Activated gamma-delta T cell treated with anti-CD3 and anti-CD28 coated beads, Interleukin-2, amount 50 U/mL, for 16 hours (primary cell): ENCODE data around the gene ASB1.
"Not testable (repeated sequence)": the region's sequence is repeated elsewhere in the genome, so short reads cannot be mapped to it uniquely, and the experiment has no call there.

ENCODE experiments used
- DNase-seq: peaks from one replicate; pipeline ENCODE4 v3.0.0-alpha.2; 2020; ENCODE audit warnings: low read depth

The ASB1 gene

DNA sequence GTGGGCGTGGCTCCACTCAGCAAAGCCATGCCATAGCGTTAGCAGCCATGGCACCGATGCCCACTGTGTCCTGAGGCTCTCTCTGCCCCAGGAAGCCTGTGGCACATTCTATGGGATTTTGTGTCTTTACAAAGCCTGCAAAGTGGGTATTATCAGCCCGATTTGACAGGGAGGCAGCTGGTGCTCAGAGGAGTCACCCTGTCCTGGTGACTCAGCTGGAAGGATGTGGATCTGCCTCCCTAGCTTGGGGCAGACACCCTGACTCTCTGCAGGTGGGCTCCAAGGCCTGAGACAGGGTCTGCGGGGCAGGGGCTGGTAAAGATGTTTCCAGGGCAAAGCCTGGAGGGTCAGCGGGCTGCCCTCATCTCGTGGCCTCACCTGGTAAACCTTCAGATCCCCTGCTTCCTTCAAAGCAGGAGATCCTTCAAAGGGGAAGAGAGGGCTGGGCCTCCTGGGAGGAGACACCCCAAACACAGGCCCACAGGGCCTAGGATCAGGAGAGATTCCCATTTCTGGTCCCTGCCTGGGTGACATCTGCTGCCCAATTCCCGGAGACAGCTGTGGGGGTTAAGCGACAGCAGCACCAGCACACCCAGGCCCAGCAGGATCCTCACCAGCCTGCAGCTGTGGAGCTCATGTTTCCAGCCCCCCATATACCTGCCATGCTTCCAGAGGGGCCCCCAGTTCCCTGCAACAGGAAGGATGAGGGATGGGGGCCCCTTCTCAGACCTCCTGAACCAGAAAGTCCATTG is 3.0 kb upstream of the ASB1 start:
- DNase-seq = no peak

DNA sequence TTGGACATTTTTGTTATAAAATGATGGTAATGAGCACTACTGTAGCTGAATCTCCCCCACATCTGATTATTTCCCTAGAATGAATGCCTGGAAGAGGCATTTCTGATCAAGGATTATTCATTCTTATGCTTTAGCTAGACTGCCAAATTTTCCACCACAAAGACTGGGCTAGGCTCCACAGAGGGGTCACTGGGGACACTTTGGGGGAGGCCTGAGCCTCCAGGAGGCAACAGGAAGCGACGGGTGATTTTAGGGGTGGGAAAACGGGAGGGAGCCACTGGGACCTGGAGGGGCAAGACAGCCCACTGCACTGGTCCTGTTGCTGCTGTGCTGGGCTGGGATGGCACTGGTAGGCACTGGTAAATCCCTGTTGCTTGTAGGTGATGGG is 2.4 kb upstream of the ASB1 start:
- no peak for DNase-seq

DNA sequence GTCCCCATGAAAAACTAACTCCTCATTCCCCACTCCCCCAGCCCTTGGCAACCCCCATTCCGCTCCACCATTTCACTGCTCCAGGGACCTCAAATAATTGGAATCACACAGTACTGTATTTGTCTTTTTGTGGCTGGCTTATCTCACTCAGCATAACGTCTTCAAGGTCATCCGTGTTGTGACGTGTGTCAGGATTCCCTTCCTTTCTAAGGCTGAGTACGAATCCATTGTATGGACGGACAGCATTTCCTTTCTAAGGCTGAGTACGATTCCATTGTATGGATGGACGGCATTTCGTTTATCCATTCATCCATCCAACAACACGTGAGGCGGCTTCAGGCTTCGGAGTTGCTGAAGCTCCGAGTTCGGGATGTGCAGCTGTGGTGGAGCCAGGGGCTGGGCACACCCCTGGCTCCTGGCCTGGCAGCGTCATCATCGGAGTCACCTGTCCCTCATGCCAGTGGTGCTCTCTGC is 1.2 kb upstream of the ASB1 start:
- no peak for DNase-seq

DNA sequence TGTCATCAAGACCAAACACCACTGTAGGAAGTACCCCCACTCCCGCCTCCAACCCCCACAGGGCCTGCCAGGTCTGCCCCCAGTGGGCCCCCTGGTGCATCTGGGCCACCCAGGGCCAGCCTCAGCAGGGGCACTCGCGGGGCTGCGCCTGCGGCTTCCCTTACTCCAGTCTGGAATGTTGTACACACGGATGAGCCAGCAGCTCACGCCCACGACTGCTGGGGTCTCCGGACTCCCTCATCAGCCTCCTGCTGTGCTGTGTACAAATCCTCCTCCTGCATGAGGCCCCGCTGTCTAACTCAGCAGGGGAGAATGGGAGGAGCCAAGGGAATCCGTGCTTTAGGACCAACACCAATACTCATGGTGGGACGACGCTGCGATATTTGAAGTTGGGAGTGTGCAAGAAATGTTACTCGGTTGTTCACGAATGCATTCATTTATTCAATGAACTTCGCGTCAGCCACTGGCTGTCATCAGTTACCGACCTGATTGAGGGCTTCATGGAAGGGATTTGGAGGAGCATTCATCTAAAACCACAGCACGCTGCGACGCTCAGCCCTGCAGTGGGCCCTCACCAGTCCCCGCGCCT is 654 bp upstream of the ASB1 start:
- DNase-seq = no peak

DNA sequence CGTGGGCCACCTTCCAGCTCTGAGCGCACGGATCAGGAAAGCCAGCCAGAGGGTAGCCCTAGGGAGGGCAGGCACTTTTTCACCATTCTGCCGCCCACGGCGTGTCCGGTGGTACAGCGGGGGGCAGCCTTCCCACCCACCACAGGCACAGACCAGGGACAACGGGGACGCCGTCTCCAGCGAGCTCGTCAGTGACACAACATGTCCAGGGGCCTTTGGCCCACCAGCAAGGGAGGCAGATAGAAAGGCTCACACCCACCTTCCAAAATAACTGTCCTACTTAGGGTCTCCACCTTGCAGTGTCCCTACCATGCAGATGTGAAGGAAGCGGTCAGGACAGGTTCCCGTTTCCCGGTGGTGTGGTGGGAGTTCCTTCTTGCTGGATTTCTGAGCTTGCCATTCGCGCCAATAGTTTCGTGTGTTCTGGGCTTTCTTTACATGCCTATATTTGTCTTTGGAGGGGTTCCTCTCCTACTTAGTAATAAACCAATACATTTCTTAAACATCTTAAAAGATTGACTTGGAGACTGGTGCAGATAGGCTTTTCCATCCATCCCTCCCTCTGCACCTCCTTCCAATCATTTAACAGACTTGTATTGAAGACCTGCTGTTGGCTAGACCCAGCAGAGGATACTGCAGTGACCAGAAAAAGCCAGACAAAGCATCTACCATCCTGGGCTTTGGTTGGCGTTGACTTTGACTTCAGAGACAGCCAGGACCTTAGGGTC is 872 bp downstream of the ASB1 start:
- no peak for DNase-seq

DNA sequence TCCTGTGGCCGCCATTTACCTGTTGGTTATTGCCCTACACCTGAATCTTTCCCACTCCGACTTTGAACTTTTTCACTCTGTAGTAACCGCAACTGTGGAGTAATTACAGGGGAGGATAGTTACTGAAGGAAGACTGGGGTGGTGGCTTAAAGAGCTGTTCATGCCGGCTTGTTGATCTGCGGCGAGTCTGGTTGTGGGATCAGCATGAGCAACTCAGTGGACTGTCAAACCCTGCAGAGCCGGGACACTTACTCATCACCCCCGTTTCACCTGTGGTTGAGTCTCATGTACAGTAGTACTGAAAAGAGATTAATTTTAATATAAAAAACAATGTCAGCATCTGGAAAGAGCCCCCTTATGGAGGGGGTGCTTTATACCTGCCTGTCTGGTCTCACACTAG is 2.1 kb downstream of the ASB1 start:
- no peak for DNase-seq

DNA sequence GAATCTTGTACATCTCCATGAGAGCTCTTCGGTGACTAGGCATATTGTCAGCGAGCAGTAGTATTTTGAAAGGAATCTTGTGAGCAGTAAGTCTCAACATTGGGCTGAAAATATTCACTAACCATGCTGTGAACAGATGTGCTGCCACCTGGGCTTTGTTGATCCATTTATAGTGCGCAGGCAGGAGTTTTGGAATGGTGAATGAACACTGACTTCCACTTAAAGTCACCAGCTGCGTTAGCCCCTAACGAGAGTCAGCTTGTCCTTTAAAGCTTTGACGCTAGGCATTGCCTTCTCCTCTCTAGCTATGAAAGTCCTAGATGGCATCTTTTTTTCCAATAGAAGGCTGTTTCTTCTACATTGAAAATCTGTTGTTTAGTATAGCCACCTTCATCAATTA is 4.1 kb downstream of the ASB1 start:
- no peak for DNase-seq

DNA sequence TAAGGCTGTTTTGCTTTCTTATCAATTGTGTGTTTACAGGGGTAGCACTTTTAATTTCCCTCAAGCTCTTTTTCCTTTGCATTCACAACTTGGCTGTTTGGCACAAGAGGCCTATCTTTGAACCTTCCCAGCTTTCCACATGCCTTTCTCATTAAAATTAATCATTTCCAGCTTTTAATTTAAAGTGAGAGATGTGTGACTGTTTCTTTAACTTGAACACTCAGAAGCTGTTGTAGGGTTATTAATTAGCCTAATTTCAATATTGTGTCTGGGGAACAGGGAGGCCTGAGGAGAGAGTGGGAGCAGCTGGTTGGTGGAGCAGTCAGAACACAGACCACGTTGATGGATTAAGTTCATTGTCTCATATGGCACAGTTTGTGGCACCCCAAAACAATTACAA is 4.7 kb downstream of the ASB1 start:
- DNase-seq = no peak

DNA sequence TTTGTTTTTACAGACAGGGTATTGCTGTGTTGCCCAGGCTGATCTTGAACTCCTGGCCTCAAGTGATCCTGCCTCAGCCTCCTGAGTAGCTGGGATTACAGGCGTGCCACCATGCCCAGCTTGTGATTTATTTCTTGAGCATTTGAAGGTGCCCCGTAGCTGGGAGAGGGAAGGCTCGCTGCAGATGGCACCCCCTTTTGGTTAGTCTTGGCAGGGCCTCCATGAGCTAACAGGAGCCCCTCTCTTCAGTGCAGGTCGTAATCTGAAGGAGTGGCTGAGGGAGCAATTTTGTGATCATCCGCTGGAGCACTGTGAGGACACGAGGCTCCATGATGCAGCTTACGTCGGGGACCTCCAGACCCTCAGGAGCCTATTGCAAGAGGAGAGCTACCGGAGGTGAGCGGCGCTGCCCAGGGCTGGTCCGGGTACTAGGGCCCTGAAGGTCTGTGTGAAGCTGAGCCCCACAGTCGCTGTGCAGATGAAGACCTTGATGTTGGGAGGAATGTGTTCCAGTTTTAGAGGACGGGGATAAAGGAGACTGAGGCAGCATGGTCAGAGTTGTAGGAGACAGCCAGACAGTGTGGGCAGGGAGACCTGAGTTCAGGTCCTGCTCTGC is 6.7 kb downstream of the ASB1 start:
- DNase-seq = no peak

DNA sequence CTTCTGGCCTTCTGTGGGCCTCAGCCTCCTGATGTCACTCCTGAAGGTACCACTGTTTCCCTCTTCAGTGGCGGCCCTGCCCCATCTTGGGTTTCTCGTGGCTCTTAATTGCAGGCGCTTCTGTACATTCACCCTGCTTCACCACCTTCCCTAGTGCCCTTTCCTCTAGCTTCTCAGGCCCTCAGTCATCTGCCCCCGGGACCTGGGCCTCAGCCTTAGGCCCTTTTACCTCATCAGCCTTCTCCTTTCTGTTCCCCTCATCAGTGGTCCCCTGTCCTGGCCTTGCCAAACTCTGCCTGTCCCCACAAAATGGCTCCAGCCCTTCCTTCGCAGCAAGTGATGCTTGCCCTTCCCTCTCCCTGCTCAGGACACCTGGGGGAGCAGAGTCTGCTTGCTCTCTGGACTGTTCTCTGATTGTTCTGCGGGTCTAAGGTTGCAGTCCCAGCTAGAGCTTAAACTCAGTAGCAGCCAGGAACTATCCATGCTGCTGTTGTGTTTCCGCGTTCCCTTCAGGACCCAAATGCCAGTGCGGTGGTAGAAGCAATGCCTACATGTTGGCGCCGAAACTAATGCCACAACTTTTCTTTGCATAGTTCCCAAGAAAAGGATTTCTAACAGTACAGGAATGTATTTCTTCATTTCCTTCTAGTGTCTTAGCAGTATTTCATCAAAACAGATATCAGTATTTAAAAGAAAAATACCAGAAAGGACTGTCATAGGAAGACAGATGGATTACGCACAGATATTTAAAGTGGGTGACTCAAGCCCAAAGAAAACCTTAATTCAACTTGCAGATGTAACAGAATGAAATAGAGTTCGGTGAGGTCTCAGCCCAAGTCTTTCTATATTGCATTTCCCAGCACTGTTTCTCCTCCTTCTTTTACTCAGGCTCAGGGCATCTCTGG is 7.5 kb downstream of the ASB1 start:
- no peak for DNase-seq

DNA sequence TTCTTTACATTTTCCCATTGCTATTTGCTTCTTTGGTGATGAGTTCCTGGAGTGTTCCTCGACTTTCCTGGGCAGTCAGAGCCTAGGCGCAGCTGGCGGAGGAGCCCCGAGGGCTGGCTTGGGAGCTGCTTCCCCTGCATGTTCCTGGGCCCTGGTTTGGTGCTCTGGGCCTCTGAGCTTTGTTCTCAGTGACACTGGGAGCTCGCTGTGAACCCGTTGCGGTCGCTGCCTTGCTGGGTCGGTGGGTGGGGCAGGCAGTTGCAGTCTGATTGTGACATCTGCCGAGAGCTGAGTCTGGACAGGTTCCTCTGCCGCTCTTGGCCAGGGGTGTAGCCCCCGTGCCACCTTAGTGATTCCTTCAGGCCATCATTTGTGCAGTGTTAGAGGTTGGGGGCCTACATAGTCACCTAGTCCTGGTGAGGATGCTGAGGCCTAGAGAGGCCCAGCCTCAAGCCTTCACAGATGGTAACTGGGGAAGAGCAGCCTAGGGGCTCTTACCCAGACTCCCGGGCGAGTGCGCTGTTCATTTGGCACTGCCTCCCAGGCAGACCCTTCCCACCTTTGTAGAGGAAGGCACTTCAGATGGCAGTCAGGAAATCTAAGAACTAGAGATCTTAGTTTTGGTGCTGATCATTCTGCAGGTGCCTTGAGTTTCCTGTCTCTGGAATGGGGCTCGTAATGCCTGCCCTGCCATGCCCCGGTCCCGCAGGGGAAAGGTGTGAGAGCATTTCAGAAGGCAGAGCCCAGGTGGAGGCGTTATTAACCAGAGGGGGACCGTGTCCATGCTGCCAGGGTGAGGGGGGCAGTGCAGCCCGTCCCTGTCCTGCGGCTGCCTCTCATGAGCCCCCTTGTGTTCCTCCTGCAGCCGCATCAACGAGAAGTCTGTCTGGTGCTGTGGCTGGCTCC is 8.4 kb downstream of the ASB1 start:
- DNase-seq = no peak

DNA sequence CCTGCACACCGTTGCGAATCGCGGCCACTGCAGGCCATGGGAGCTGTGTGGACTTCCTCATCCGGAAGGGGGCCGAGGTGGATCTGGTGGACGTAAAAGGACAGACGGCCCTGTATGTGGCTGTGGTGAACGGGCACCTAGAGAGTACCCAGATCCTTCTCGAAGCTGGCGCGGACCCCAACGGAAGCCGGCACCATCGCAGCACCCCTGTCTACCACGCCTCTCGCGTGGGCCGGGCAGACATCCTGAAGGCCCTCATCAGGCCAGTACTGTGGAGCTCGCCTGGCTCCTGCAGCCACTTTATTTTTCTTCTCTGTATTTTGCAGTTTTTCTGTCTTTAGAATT is 9.0 kb downstream of the ASB1 start:
- no peak for DNase-seq

DNA sequence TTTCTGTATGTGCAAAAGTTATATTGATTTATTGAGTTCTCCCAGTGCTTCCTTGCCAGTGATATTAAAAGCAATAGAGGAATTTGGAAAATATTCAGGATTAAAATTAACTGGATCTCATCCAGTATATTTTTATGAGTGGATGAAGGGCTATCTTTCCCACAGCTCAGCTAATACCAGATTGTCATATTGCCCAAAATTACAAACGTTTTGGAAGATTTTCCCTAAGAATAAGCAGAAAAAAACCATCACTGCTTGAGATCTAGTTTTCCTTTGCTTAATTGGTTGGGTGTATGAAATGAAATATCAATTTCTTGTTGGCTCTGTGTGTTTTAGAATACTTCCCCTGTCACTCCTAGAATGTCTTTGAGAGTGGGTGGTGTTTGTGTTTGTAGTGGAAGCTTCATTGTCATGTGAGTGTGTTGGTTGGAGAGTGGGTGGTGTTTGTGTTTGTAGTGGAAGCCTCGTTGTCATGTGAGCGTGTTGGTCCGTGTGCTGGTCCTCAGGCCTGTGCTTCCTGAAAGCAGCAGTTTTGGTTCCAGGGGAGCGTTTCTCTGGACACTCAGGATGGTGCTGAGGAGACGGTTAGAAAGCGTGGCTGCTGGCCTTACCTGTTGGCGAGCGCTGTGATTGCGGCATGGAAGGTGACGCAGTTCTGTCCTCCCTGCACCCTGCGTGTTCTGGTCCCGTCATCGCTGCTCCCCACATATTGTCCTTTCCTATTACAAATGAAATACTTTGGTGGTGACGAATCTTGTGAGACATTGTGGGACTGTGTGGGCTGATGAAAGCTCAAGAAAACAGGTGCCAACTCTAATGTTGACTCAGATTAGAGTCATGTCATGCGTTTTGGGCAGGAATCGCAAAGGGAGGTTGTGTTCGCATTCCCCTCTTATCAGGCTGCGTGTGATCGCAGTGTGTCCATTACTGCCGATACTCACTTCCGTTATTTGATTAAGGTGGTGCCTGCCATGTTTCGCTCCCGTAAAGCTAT is 12.4 kb downstream of the ASB1 start:
- peak; percentile 29 for DNase-seq

DNA sequence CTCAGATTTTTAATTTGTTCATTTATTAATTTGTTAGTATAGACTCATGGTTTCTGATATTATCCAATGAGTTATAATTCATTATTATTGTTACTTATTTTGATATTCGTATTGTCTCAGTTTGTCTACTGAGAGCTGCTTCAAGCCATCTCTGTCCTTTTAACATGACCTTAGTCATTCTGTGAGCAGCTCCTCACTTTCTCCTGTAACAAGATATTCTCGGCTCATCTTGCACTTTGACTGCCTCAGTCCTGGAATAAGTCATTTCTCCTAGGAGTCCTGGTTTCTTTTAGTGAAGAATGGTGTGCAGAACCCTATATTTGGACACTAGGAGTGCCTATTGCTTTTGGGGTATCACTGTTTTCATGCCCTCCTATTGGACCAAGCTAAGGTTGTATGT is 13.2 kb downstream of the ASB1 start:
- DNase-seq = no peak

DNA sequence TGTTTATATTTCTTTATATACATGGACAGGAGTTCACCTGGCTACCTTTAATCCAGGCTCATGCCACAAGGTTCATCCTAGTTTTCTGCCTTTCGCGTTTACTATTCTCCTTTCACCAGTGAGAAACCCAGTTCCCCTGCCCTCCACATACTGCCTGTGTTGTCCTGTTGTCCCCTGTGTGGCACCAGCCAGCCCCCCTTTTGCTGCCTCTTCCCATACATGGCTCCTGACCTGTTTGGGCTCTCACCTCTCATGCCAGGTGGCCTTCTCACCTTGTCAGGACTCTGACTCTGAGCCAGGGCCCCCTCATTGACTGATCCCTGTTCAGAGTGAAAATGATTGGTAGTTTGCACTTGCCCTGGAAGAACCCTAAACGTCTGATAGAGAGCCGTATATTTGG is 13.6 kb downstream of the ASB1 start:
- no peak for DNase-seq

DNA sequence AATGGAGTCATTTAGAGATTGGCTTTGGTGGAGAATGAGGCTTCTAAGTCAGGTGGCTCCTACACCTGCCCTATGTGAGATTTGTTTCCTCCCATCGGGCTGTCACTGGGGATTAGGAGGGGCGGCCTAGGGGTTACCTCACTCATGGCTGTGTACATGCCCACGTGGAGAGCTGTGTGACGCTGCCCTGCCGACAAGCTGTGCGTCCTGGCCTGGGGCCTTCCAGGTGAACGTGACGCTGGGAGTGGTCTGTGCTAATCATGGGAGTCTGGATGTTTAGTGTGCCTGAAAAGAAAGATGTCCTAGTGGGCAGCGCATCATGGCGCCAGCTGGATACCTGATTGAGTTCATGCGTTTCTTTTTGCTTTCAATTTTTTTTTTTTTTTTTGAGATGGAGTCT is 14.0 kb downstream of the ASB1 start:
- no peak for DNase-seq

DNA sequence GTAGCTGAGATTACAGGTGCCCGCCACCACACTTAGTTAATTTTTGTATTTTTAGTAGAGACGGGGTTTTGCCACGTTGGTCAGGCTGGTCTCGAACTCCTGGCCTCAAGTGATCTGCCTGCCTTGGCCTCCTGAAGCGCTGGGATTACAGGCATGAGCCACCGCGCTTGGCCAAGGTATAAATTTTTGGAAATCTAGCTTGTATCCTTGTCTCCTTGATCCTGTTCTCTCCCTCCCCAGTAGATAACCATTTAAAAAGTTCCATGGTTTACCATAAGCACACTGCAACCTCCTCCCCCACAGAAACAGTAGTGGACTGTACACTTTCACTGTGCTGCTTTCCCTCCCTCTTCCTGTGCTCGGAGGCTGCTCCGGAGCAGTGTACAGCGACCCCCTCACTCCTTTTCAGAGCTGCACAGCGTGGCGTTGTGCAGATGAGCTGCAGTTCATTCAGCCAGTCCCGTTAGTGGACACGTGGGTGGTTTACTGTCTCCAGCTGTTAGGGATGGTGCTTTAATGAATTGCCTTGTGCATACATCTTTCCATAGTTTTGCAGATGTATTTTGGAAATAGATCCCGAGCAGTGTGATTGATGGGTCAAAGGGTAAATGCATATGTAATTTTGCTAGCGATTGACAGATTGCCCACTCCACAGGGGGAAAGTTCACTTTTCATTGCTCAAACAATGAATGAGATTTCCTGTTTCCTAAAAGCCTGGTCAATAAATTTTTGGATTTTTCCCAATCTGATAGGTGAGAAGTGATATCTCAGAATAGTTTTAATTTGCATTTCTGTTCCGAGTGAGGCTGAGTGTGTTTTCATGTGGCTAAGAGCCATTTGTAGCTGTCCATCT is 14.8 kb downstream of the ASB1 start:
- no peak for DNase-seq

DNA sequence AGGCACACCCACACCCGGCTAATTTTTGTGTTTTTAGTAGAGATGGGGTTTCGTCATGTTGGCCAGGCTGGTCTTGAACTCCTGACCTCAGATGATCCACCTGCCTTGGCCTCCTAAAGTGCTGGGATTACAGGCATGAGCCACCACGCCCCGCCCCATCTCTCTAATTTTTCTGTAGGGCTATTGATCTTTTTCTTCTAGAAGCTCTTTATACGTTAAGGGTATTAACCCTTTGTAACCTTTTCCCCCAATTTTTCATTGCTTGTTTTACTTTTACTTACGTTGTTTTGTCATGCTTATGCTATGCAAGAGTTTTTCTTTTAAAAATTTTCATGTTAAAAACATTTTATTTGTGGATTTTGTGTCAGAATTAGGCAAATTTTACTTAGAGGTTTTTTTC is 15.5 kb downstream of the ASB1 start:
- DNase-seq = not testable (repeated sequence)

DNA sequence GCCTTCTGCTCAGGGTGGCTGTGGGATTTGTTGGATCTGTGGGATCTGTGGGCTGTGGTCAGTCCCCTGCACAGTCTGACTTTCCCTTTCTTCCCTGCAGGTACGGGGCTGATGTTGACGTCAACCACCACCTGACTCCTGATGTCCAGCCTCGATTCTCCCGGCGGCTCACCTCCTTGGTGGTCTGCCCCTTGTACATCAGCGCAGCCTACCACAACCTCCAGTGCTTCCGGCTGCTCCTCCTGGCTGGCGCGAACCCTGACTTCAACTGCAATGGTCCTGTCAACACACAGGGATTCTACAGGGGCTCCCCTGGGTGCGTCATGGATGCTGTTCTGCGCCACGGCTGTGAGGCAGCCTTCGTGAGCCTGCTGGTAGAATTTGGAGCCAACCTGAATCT is 17.5 kb downstream of the ASB1 start:
- DNase-seq = no peak
